ENCODE results near the gene MINDY4.

The MINDY4 gene

GRCh38 chr7:30921540-30922401, 150.6 kb downstream of the MINDY4 start:
- Histone ChIP-seq H3K9ac (ENCODE audit: low read depth, low read length) (no peak overlapping the region), H3K9me3 (ENCODE audit: control insufficient read depth, insufficient read depth, low read length) (no peaks in the 10 kb centered on the region), H3K4me1 (ENCODE audit: control insufficient read depth, insufficient read depth, low read length) (no peaks in the 10 kb centered on the region), H3K4me3 (ENCODE audit: low read depth, low read length) (no peak overlapping the region), H3K36me3 (ENCODE audit: control insufficient read depth, insufficient read depth, low read length) (no peaks in the 10 kb centered on the region), H3K27me3 (ENCODE audit: control insufficient read depth, insufficient read depth, low read length) (no peaks in the 10 kb centered on the region)

DNA sequence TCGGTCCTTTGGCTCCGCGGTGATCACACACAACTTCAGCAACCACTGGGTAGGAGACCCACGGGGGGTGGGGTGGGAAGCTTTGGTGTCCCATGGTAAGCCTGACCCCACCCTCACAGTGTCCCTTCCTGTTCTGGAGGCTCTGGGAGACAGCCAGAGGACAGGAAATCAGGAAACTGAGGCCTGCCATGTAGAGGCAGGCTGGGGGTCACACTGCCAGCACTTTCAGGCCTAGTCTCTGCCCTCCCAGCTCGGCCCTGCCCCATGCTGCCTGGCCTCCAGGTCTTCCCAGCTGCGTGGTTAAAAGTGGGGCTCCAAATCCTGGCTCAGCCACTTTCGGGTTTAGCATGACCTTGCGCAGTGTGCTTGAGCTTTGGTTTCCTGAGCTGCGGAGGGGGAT, 151.4 kb downstream of the MINDY4 start:
- Histone ChIP-seq H3K4me1 (ENCODE audit: control insufficient read depth, insufficient read depth, low read length) (no peaks in the 10 kb centered on the region), H3K9ac (ENCODE audit: low read depth, low read length) (no peak overlapping the region), H3K27me3 (ENCODE audit: control insufficient read depth, insufficient read depth, low read length) (no peaks in the 10 kb centered on the region), H3K36me3 (ENCODE audit: control insufficient read depth, insufficient read depth, low read length) (no peaks in the 10 kb centered on the region), H3K4me3 (ENCODE audit: low read depth, low read length) (no peak overlapping the region), H3K9me3 (ENCODE audit: control insufficient read depth, insufficient read depth, low read length) (no peaks in the 10 kb centered on the region)

DNA sequence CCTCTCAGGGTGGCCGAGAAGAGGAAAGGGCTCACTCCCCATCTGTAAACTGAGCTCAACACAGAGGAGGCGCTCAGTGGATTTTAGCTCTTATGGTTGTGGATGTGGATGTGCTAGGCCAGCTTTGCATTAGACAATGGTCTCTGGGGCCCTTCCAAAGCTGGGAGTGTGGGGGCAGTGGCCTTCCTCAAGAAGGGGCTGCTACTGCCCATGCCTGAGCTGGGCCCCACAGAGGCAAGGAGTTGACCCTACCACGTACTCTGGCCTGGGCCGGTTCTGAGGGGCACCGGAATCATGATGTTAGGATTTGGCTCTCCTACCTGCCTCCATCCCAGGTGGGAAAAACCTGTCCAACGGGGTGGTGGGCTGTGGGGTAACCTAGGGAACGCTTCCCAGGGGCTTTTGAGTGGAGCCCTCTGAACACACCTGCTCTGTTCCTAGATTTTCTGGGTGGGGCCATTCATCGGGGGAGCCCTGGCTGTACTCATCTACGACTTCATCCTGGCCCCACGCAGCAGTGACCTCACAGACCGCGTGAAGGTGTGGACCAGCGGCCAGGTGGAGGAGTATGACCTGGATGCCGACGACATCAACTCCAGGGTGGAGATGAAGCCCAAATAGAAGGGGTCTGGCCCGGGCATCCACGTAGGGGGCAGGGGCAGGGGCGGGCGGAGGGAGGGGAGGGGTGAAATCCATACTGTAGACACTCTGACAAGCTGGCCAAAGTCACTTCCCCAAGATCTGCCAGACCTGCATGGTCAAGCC, 152.0 kb downstream of the MINDY4 start:
- no peak overlapping the region for H3K9ac ChIP-seq (ENCODE audit: low read depth, low read length)
- H3K36me3 ChIP-seq (ENCODE audit: control insufficient read depth, insufficient read depth, low read length), result no peaks in the 10 kb centered on the region
- H3K9me3 ChIP-seq (ENCODE audit: control insufficient read depth, insufficient read depth, low read length), result no peaks in the 10 kb centered on the region
- H3K27me3 ChIP-seq (ENCODE audit: control insufficient read depth, insufficient read depth, low read length), result no peaks in the 10 kb centered on the region
- H3K4me1 ChIP-seq (ENCODE audit: control insufficient read depth, insufficient read depth, low read length), result no peaks in the 10 kb centered on the region
- H3K4me3 ChIP-seq (ENCODE audit: low read depth, low read length), result no peak overlapping the region

GRCh38 chr7:30923774-30924413, 152.7 kb downstream of the MINDY4 start:
- H3K9ac ChIP-seq (ENCODE audit: low read depth, low read length), result no peak overlapping the region
- no peak overlapping the region for H3K4me3 ChIP-seq (ENCODE audit: low read depth, low read length)
- H3K4me1 ChIP-seq (ENCODE audit: control insufficient read depth, insufficient read depth, low read length), result no peaks in the 10 kb centered on the region
- H3K27me3 ChIP-seq (ENCODE audit: control insufficient read depth, insufficient read depth, low read length), result no peaks in the 10 kb centered on the region
- no peaks in the 10 kb centered on the region for H3K9me3 ChIP-seq (ENCODE audit: control insufficient read depth, insufficient read depth, low read length)
- H3K36me3 ChIP-seq (ENCODE audit: control insufficient read depth, insufficient read depth, low read length), result no peaks in the 10 kb centered on the region

DNA sequence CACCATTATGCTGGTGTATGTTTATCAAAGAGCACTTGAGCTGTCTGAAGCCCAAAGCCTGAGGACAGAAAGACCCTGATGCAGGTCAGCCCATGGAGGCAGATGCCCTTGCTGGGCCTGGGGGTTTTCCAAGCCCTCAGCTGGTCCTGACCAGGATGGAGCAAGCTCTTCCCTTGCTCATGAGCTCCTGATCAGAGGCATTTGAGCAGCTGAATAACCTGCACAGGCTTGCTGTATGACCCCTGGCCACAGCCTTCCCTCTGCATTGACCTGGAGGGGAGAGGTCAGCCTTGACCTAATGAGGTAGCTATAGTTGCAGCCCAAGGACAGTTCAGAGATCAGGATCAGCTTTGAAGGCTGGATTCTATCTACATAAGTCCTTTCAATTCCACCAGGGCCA, 153.4 kb downstream of the MINDY4 start:
- H3K9ac ChIP-seq (ENCODE audit: low read depth, low read length), result no peak overlapping the region
- H3K9me3 ChIP-seq (ENCODE audit: control insufficient read depth, insufficient read depth, low read length), result no peaks in the 10 kb centered on the region
- no peaks in the 10 kb centered on the region for H3K36me3 ChIP-seq (ENCODE audit: control insufficient read depth, insufficient read depth, low read length)
- H3K4me1 ChIP-seq (ENCODE audit: control insufficient read depth, insufficient read depth, low read length), result no peaks in the 10 kb centered on the region
- H3K4me3 ChIP-seq (ENCODE audit: low read depth, low read length), result no peak overlapping the region
- H3K27me3 ChIP-seq (ENCODE audit: control insufficient read depth, insufficient read depth, low read length), result no peaks in the 10 kb centered on the region

- no peaks in the 10 kb centered on the region for H3K36me3 ChIP-seq (ENCODE audit: control insufficient read depth, insufficient read depth, low read length)
- no peaks in the 10 kb centered on the region for H3K4me1 ChIP-seq (ENCODE audit: control insufficient read depth, insufficient read depth, low read length)
- H3K9ac ChIP-seq (ENCODE audit: low read depth, low read length), result no peak overlapping the region
- no peak overlapping the region for H3K4me3 ChIP-seq (ENCODE audit: low read depth, low read length)
- H3K27me3 ChIP-seq (ENCODE audit: control insufficient read depth, insufficient read depth, low read length), result no peaks in the 10 kb centered on the region
- H3K9me3 ChIP-seq (ENCODE audit: control insufficient read depth, insufficient read depth, low read length), result no peaks in the 10 kb centered on the region
These were observed 153.9 kb downstream of the MINDY4 start for GRCh38 chr7:30925117-30925516.

- H3K4me1 ChIP-seq (ENCODE audit: control insufficient read depth, insufficient read depth, low read length), result no peaks in the 10 kb centered on the region
- no peak overlapping the region for H3K9ac ChIP-seq (ENCODE audit: low read depth, low read length)
- H3K27me3 ChIP-seq (ENCODE audit: control insufficient read depth, insufficient read depth, low read length), result no peaks in the 10 kb centered on the region
- no peaks in the 10 kb centered on the region for H3K9me3 ChIP-seq (ENCODE audit: control insufficient read depth, insufficient read depth, low read length)
- H3K4me3 ChIP-seq (ENCODE audit: low read depth, low read length), result no peak overlapping the region
- H3K36me3 ChIP-seq (ENCODE audit: control insufficient read depth, insufficient read depth, low read length), result no peaks in the 10 kb centered on the region
These were observed 154.7 kb downstream of the MINDY4 start for GRCh38 chr7:30925913-30926312.

GRCh38 chr7:30926313-30926712, 155.1 kb downstream of the MINDY4 start:
- H3K36me3 ChIP-seq (ENCODE audit: control insufficient read depth, insufficient read depth, low read length), result no peaks in the 10 kb centered on the region
- H3K4me3 ChIP-seq (ENCODE audit: low read depth, low read length), result no peak overlapping the region
- no peaks in the 10 kb centered on the region for H3K9me3 ChIP-seq (ENCODE audit: control insufficient read depth, insufficient read depth, low read length)
- no peaks in the 10 kb centered on the region for H3K27me3 ChIP-seq (ENCODE audit: control insufficient read depth, insufficient read depth, low read length)
- no peak overlapping the region for H3K9ac ChIP-seq (ENCODE audit: low read depth, low read length)
- H3K4me1 ChIP-seq (ENCODE audit: control insufficient read depth, insufficient read depth, low read length), result no peaks in the 10 kb centered on the region

DNA sequence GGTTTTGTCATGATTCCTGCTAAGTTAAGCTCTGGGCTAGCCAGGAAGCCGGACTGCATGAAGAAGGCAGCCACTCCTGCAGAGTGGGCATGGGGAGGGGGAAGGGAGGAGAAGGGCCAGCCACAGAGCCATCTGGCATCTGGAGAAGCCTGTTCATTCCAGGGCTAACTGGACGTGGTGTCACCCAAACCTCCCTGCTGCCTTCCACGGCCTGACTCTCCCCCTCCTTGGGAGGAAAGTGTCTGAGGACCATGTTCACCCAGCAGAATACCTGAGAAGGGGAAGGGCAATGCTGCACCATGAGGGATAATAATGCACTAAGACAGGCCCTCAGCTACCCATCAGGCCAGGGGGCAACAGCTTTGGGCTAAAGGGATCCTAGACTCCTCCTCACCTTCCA, 155.8 kb downstream of the MINDY4 start:
- H3K4me3 ChIP-seq (ENCODE audit: low read depth, low read length), result no peak overlapping the region
- no peak overlapping the region for H3K9ac ChIP-seq (ENCODE audit: low read depth, low read length)
- no peaks in the 10 kb centered on the region for H3K4me1 ChIP-seq (ENCODE audit: control insufficient read depth, insufficient read depth, low read length)
- H3K27me3 ChIP-seq (ENCODE audit: control insufficient read depth, insufficient read depth, low read length), result no peaks in the 10 kb centered on the region
- H3K36me3 ChIP-seq (ENCODE audit: control insufficient read depth, insufficient read depth, low read length), result no peaks in the 10 kb centered on the region
- H3K9me3 ChIP-seq (ENCODE audit: control insufficient read depth, insufficient read depth, low read length), result no peaks in the 10 kb centered on the region

- H3K9ac ChIP-seq (ENCODE audit: low read depth, low read length), result no peak overlapping the region
- H3K4me3 ChIP-seq (ENCODE audit: low read depth, low read length), result no peak overlapping the region
- no peaks in the 10 kb centered on the region for H3K4me1 ChIP-seq (ENCODE audit: control insufficient read depth, insufficient read depth, low read length)
- H3K9me3 ChIP-seq (ENCODE audit: control insufficient read depth, insufficient read depth, low read length), result no peaks in the 10 kb centered on the region
- H3K27me3 ChIP-seq (ENCODE audit: control insufficient read depth, insufficient read depth, low read length), result no peaks in the 10 kb centered on the region
- H3K36me3 ChIP-seq (ENCODE audit: control insufficient read depth, insufficient read depth, low read length), result no peaks in the 10 kb centered on the region
These were observed 156.3 kb downstream of the MINDY4 start for GRCh38 chr7:30927559-30927958.

GRCh38 chr7:30928254-30928872, 157.1 kb downstream of the MINDY4 start:
- Histone ChIP-seq H3K4me3 (ENCODE audit: low read depth, low read length) (no peak overlapping the region), H3K9me3 (ENCODE audit: control insufficient read depth, insufficient read depth, low read length) (no peaks in the 10 kb centered on the region), H3K4me1 (ENCODE audit: control insufficient read depth, insufficient read depth, low read length) (no peaks in the 10 kb centered on the region), H3K9ac (ENCODE audit: low read depth, low read length) (no peak overlapping the region), H3K27me3 (ENCODE audit: control insufficient read depth, insufficient read depth, low read length) (peaks cover 3% of the 10 kb centered on the region), H3K36me3 (ENCODE audit: control insufficient read depth, insufficient read depth, low read length) (no peaks in the 10 kb centered on the region)

Measured in iPS-15b (cell line).